ENCODE measurements around the gene ZBTB42. TPM values are rescaled to one million over a fixed set of nuclear protein-coding genes. Genes with fewer than 3 reads are reported as not detected.

ZBTB42 gene
- total and polyA plus RNA-seq, 3 donors from 2014 or later: 6.1 to 8.4 (median 7.1) TPM

DNA sequence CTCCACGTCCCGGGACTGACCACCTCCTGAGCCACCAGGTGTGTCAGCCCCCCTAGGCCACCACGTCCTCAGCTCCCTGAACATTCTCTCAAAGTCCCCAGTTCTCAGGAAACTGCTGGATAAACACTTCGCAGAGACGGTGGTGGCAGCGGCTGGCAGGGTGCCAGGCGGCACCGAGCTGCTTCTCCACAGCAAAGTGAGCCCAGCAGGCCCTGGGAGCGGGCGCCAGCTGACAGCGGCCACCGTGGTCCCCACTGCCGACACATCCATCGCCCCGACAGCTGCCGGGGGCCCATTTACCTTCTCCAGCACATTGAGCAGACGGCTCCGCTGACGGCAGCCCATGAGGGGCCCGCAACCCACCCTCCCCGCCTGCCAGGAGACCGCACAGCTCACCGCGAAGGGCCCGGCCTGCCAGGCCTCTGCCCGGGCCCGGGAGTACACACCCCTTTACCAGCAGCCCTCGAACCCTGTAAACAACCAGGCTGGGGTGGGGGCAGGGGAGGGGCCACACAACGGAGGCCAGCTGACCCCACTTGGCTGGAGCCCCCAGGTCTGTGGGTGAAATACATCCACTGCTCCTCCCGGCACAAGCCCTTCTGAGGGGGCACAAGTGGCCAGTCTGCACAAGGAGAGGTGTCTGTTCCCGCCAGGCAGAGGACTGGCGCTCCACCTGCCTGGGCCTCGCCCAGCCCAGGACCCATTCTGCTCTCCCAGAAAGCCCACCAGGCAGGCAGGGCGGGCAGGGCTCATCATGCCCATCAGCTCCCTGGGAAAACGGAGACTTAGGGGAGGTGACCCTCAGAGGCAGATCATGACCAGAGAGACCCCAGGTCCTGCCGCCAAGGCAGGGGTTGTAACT is 15.8 kb upstream of the ZBTB42 start:
- Histone ChIP-seq H3K27ac (no peak overlapping the region), H3K4me3 (no peak overlapping the region), H3K9me3 (no peaks in the 10 kb centered on the region), H3K27me3 (no peaks in the 10 kb centered on the region), H3K4me1 (peaks cover 38% of the 10 kb centered on the region), H3K36me3 (ENCODE audit: low read depth, missing control alignments) (no peaks in the 10 kb centered on the region)
- peak; percentile 52 for DNase-seq
- TF ChIP-seq, protein P1, sequence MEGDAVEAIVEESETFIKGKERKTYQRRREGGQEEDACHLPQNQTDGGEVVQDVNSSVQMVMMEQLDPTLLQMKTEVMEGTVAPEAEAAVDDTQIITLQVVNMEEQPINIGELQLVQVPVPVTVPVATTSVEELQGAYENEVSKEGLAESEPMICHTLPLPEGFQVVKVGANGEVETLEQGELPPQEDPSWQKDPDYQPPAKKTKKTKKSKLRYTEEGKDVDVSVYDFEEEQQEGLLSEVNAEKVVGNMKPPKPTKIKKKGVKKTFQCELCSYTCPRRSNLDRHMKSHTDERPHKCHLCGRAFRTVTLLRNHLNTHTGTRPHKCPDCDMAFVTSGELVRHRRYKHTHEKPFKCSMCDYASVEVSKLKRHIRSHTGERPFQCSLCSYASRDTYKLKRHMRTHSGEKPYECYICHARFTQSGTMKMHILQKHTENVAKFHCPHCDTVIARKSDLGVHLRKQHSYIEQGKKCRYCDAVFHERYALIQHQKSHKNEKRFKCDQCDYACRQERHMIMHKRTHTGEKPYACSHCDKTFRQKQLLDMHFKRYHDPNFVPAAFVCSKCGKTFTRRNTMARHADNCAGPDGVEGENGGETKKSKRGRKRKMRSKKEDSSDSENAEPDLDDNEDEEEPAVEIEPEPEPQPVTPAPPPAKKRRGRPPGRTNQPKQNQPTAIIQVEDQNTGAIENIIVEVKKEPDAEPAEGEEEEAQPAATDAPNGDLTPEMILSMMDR (IDR thresholded peaks at IDR 0.05): no peak
- no peak for TF ChIP-seq POLR2A (IDR thresholded peaks at IDR 0.05)
- intact Hi-C loops (cut with DNase I; ENCODE audit: low total_unique reads): no loop called here
- 75 to 89% methylated on average over 12 to 36 of the region's 36 CpGs for whole genome bisulfite sequencing, 2 donors

DNA sequence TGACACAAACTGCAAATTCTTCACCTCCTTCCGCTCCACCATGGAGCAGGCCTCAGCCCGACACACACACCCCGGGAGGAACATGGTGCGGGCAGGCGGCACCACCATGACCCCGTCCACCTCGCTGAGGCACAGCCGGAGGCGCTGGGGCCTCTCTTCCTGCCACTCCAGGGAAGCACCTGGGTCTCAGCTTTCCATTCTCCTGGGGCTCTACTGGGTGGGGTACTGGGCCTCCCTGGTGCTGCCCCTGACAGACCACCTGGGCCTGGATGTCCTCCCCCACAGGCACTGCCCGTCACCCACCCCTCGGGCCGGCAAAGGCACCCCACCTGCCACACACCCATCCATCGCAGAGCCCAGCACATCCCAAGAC is 15.2 kb upstream of the ZBTB42 start:
- Histone ChIP-seq H3K4me1 (peaks cover 38% of the 10 kb centered on the region), H3K36me3 (ENCODE audit: low read depth, missing control alignments) (no peaks in the 10 kb centered on the region), H3K27me3 (no peaks in the 10 kb centered on the region), H3K4me3 (no peak overlapping the region), H3K9me3 (no peaks in the 10 kb centered on the region), H3K27ac (no peak overlapping the region)
- intact Hi-C loops (cut with DNase I; ENCODE audit: low total_unique reads): no loop called here
- no peak for TF ChIP-seq POLR2A (IDR thresholded peaks at IDR 0.05)
- TF ChIP-seq, protein P1 (IDR thresholded peaks at IDR 0.05): no peak
- WGBS, 2 donors: 90 to 91% methylated on average over 4 to 13 of the region's 13 CpGs
- DNase-seq: no peak

DNA sequence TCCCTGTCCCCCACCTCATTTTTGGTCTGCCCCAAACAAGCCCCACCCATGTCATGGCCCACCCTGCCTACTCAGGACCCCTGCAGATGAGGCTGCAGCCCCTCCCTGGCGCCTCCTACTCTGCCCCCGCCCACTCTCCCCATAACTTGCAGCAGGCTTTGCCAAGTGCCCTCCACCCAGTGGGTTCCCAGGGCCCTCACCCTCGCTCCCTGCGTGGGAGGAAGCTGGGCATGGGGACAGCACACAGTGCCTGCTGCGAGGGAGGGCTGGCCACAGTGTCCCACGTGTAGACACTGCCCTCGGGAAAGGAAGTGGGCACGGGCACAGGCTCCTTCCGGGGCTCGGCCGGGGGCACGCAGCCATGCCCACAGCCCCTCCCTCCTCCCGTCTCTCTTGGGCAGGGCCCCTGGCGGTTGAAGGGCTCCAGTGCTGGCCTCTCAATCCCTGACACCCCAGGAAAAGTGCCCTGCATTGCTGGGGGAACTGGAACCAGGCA is 14.8 kb upstream of the ZBTB42 start:
- Histone ChIP-seq H3K27me3 (no peaks in the 10 kb centered on the region), H3K4me1 (peaks cover 38% of the 10 kb centered on the region), H3K27ac (no peak overlapping the region), H3K9me3 (no peaks in the 10 kb centered on the region), H3K4me3 (no peak overlapping the region), H3K36me3 (ENCODE audit: low read depth, missing control alignments) (no peaks in the 10 kb centered on the region)
- TF ChIP-seq, protein P1 (IDR thresholded peaks at IDR 0.05): no peak
- no peak for TF ChIP-seq POLR2A (IDR thresholded peaks at IDR 0.05)
- 45 to 60% methylated on average over 7 to 12 of the region's 14 CpGs for WGBS, 2 donors
- intact Hi-C loops (cut with DNase I; ENCODE audit: low total_unique reads): no loop called here
- peak; percentile 54 for DNase-seq

DNA sequence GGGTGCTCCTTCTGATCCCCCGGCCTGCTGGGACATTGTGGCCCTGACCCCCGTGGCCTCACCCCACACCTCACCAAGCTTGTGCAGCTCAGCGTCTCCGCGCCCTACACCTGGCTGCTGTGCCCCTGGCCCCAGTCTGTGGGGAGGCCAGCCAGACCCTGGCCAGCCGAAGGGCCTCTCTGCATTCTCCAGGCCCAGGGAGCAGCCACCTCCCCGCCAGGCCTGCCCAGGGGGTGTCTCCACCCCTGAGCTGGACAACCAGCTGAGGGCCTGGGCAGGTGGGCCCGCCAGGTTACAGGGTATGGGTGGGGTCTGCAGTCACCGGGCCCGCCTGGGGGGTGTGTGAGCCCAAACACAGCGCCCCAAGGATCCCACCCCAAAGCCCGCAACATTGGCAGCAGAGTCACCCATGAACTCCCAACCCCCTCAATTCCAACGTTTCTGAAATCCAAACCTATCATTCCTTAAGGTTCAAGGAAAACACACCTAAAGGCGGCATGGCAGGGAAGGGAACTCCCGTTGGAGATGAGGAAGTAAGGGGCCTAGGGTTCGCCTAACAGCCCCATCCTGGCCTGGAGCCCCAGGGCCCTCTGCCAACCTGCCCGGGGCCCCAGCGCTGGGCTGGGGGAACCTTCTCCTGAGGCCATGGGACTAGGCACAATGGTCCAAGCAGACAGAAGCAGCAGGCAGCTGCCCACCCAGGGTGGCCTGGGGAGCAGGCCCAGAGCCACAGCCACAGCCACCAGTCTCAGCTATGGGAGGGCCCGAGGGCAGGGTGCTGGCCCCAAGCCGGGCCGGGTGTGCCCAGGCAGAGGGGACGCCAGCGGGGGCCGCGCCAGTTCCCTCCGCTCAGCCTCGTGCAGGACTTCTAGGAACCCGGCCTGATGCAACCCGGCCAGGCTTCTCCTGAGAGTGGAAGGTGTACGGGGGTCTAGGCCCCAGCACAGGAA is 13.9 kb upstream of the ZBTB42 start:
- no peak for DNase-seq
- no peaks in the 10 kb centered on the region for H3K9me3 ChIP-seq
- H3K27ac ChIP-seq: peak overlapping the region in 1 of 2 donors; percentile 24
- H3K36me3 ChIP-seq (ENCODE audit: low read depth, missing control alignments): no peaks in the 10 kb centered on the region
- H3K27me3 ChIP-seq: no peaks in the 10 kb centered on the region
- H3K4me3 ChIP-seq: no peak overlapping the region
- peaks cover 41% of the 10 kb centered on the region for H3K4me1 ChIP-seq
- 83 to 88% methylated on average over 14 to 28 of the region's 30 CpGs for WGBS, 2 donors
- TF ChIP-seq, protein P1 (IDR thresholded peaks at IDR 0.05): no peak
- TF ChIP-seq POLR2A (IDR thresholded peaks at IDR 0.05): no peak
- intact Hi-C loops (cut with DNase I; ENCODE audit: low total_unique reads): no loop called here
